HS-5 (cell line): Measurements from ENCODE around the gene VDAC2.
"Not testable (repeated sequence)": the region's sequence is repeated elsewhere in the genome, so short reads cannot be mapped to it uniquely, and the experiment has no call there.

Source experiments
- DNase-seq: peaks from one replicate; pipeline ENCODE4 v3.0.0-alpha.2; 2012; ENCODE audit warnings: low read depth

The VDAC2 gene

GRCh38 chr10:75210282-75211006 lies at the start of gene VDAC2:
Gene VDAC2 (plus strand): TSS chr10:75210796. CDS start chr10:75211159, 363 bp downstream.
- DNase-seq: peak; percentile 64

- no peak for DNase-seq
Observed at GRCh38 chr10:75165684-75166622, 44.6 kb upstream of the VDAC2 start.

GRCh38 chr10:75166623-75166972 lies 44.0 kb upstream of the VDAC2 start:
- no peak for DNase-seq

- DNase-seq: no peak
Observed at GRCh38 chr10:75168275-75168674, 42.3 kb upstream of the VDAC2 start.

- no peak for DNase-seq
Observed at GRCh38 chr10:75170215-75170614, 40.4 kb upstream of the VDAC2 start.

GRCh38 chr10:75175046-75175445 lies 35.5 kb upstream of the VDAC2 start:
- no peak for DNase-seq

GRCh38 chr10:75176046-75176445 lies 34.5 kb upstream of the VDAC2 start:
- DNase-seq: no peak

GRCh38 chr10:75176736-75177135 lies 33.9 kb upstream of the VDAC2 start:
- no peak for DNase-seq

- no peak for DNase-seq
Observed at GRCh38 chr10:75179657-75180177, 30.9 kb upstream of the VDAC2 start.

- no peak for DNase-seq
Observed at GRCh38 chr10:75180592-75180991, 30.0 kb upstream of the VDAC2 start.

- no peak for DNase-seq
Observed at GRCh38 chr10:75181073-75181472, 29.5 kb upstream of the VDAC2 start.

GRCh38 chr10:75186310-75186709 lies 24.3 kb upstream of the VDAC2 start:
- no peak for DNase-seq

- peak; percentile 36 for DNase-seq
Observed at GRCh38 chr10:75187961-75188426, 22.6 kb upstream of the VDAC2 start.

GRCh38 chr10:75188522-75188921 lies 22.1 kb upstream of the VDAC2 start:
- DNase-seq: not testable (repeated sequence)

- no peak for DNase-seq
Observed at GRCh38 chr10:75189266-75190096, 21.1 kb upstream of the VDAC2 start.

GRCh38 chr10:75191821-75192568 lies 18.6 kb upstream of the VDAC2 start:
- DNase-seq: peak; percentile 89

- not testable (repeated sequence) for DNase-seq
Observed at GRCh38 chr10:75194625-75195024, 16.0 kb upstream of the VDAC2 start.

GRCh38 chr10:75195035-75195763 lies 15.4 kb upstream of the VDAC2 start:
- no peak for DNase-seq

GRCh38 chr10:75197066-75197465 lies 13.5 kb upstream of the VDAC2 start:
- DNase-seq: no peak

- DNase-seq: no peak
Observed at GRCh38 chr10:75197906-75198305, 12.7 kb upstream of the VDAC2 start.
